Kidney (tissue), 14 donors: ENCODE measurements around the gene CLEC4F. TPM values are rescaled to one million over a fixed set of nuclear protein-coding genes. Genes with fewer than 3 reads are reported as not detected.

Experiments used
- DNase-seq, 5 donors: peaks; one replicate each; pipeline ENCODE4 v3.0.0-alpha.2; 2013 to 2020
- FAIRE-seq: peaks from 2 replicates; lab custom pipeline; 2012; peaks lifted over from hg19 to GRCh38; lab: Jason Lieb, UNC
- H3K27ac ChIP-seq, 2 donors: one replicate each; pipeline ENCODE4 v1.7.0; 2013; ENCODE audit warnings: low read depth in 2 of 2, low read length in 2 of 2, inconsistent platforms in 1 of 2
- H3K27me3 ChIP-seq: one replicate; pipeline ENCODE4 v1.7.1; 2013; ENCODE audit warnings: low read length, inconsistent platforms; ENCODE audit not compliant: control insufficient read depth, insufficient read depth
- H3K36me3 ChIP-seq, 3 donors: one replicate each; pipeline versions ENCODE4 v1.7.0 to v1.7.1; 2013; ENCODE audit warnings: low read length in 3 of 3, control low read depth in 1 of 3, inconsistent platforms in 1 of 3; ENCODE audit not compliant: insufficient read depth in 3 of 3, control insufficient read depth in 2 of 3
- H3K4me1 ChIP-seq, 3 donors: one replicate each; pipeline versions ENCODE4 v1.7.0 to v1.7.1; 2013; ENCODE audit warnings: low read length in 3 of 3, inconsistent platforms in 1 of 3, low read depth in 1 of 3; ENCODE audit not compliant: control insufficient read depth in 2 of 3, insufficient read depth in 2 of 3
- H3K4me3 ChIP-seq, 3 donors: one replicate each; pipeline versions ENCODE4 v1.7.0 to v1.8.1; 2013; ENCODE audit warnings: low read length in 3 of 3, control low read depth in 1 of 3, inconsistent platforms in 1 of 3
- H3K9ac ChIP-seq, 3 donors: one replicate each; pipeline versions ENCODE4 v1.7.0 to v1.7.1; 2013; ENCODE audit warnings: low read length in 3 of 3, control low read depth in 1 of 3, inconsistent platforms in 1 of 3
- H3K9me3 ChIP-seq, 3 donors: one replicate each; pipeline versions ENCODE4 v1.7.0 to v1.7.1; 2013; ENCODE audit warnings: low read length in 3 of 3, control low read depth in 1 of 3, inconsistent platforms in 1 of 3; ENCODE audit not compliant: control insufficient read depth in 2 of 3, insufficient read depth in 1 of 3
- intact Hi-C: fragments of 100-400 bp; cut with DNase I; formaldehyde crosslinking; loops from one replicate; pipeline ENCODE4 v1.11.1; 2022
- polyA plus RNA-seq: library from polyadenylated mRNA; stranded (reverse); fragments of 350-450 nt; fragmentation: Illumina TruSeq; extraction: RNeasy Lipid Tissue Mini Kit (QIAGEN cat#74804); gene quantifications from one replicate; pipeline ENCODE4 v1.2.3, GENCODE V29; 2014; ENCODE audit warnings: low read depth, low replicate concordance; ENCODE audit not compliant: insufficient read depth
- total RNA-seq: library from RNA; stranded (reverse); fragmentation: NEBNext Ultra II Directional; extraction: Animal tissue kit (Norgen Biotek cat#: 25700); gene quantifications from one replicate; pipeline ENCODE4 v1.2.1, GENCODE V29; 2021
- TF ChIP-seq, protein P1 (sequence below): IDR thresholded peaks from 3 replicates; pipeline ENCODE4 v1.5.1; 2012; ENCODE audit warnings: mild to moderate bottlenecking, moderate library complexity, borderline replicate concordance; ENCODE audit not compliant: insufficient read depth; ENCODE audit errors: extremely low read depth
- donor health status: control.
- donor health status: control.
- donor health status: control.
- donor health status: control.
- donor health status: control.
- donor health status: DM: yes; HTN: yes; CAD: no.
- donor health status: Normal renal cell carcinoma (clear cell type).

Gene CLEC4F
- total and polyA plus RNA-seq, 2 donors from 2014 or later, result 0.72 TPM; not detected in 1

DNA sequence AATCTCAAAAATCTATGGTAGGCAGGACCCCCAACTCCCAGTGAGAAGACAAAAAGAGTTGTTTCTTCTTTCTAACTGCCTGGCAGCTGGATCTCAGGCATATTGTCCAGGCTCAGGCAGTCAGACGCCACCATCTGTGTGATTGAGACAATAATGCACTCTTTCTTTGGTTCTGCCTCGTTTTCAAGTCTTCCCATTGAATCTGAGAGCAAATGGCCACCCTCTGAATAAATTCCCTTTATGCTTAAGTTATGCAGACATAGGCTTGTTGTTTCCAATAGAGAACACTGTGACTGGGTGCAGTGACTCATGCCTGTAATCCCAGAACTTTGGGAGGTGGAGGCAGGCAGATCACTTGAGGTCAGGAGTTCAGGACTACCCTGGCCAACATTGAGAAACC is 30.5 kb upstream of the CLEC4F start:
- FAIRE-seq, result no peak
- DNase-seq, result peak in 1 of 5 donors; percentile 3
- H3K36me3 ChIP-seq, result no peaks in the 10 kb centered on the region
- H3K9me3 ChIP-seq, result no peaks in the 10 kb centered on the region
- no peak overlapping the region for H3K4me3 ChIP-seq
- H3K27ac ChIP-seq, result no peak overlapping the region
- H3K27me3 ChIP-seq, result no peaks in the 10 kb centered on the region
- no peak overlapping the region for H3K9ac ChIP-seq
- TF ChIP-seq, protein P1, sequence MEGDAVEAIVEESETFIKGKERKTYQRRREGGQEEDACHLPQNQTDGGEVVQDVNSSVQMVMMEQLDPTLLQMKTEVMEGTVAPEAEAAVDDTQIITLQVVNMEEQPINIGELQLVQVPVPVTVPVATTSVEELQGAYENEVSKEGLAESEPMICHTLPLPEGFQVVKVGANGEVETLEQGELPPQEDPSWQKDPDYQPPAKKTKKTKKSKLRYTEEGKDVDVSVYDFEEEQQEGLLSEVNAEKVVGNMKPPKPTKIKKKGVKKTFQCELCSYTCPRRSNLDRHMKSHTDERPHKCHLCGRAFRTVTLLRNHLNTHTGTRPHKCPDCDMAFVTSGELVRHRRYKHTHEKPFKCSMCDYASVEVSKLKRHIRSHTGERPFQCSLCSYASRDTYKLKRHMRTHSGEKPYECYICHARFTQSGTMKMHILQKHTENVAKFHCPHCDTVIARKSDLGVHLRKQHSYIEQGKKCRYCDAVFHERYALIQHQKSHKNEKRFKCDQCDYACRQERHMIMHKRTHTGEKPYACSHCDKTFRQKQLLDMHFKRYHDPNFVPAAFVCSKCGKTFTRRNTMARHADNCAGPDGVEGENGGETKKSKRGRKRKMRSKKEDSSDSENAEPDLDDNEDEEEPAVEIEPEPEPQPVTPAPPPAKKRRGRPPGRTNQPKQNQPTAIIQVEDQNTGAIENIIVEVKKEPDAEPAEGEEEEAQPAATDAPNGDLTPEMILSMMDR, result no peak
- intact Hi-C loops, result no loop called here
- H3K4me1 ChIP-seq, result no peaks in the 10 kb centered on the region

DNA sequence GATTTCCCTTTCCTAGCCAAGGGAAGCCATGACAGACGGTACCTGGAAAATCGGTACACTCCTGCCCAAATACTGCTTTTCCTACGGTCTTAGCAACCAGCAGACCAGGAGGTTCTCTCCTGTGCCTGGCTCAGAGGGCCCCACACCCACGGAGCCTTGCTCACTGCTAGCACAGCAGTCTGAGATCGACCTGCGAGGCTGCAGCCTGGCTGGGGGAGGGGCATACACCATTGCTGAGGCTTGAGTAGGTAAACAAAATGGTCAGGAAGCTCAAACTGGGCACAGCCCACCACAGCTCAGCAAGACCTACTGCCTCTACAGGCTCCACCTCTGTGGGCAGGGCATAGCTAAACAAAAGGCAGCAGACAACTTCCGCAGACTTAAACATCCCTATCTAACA is 22.0 kb upstream of the CLEC4F start:
- no peaks in the 10 kb centered on the region for H3K4me1 ChIP-seq
- no peak overlapping the region for H3K27ac ChIP-seq
- TF ChIP-seq, protein P1, result no peak
- FAIRE-seq (no peak), DNase-seq (peak in 1 of 5 donors; percentile 45)
- intact Hi-C loops, result no loop called here
- no peaks in the 10 kb centered on the region for H3K36me3 ChIP-seq
- no peak overlapping the region for H3K9ac ChIP-seq
- H3K9me3 ChIP-seq, result no peaks in the 10 kb centered on the region
- no peaks in the 10 kb centered on the region for H3K27me3 ChIP-seq
- H3K4me3 ChIP-seq, result no peak overlapping the region

DNA sequence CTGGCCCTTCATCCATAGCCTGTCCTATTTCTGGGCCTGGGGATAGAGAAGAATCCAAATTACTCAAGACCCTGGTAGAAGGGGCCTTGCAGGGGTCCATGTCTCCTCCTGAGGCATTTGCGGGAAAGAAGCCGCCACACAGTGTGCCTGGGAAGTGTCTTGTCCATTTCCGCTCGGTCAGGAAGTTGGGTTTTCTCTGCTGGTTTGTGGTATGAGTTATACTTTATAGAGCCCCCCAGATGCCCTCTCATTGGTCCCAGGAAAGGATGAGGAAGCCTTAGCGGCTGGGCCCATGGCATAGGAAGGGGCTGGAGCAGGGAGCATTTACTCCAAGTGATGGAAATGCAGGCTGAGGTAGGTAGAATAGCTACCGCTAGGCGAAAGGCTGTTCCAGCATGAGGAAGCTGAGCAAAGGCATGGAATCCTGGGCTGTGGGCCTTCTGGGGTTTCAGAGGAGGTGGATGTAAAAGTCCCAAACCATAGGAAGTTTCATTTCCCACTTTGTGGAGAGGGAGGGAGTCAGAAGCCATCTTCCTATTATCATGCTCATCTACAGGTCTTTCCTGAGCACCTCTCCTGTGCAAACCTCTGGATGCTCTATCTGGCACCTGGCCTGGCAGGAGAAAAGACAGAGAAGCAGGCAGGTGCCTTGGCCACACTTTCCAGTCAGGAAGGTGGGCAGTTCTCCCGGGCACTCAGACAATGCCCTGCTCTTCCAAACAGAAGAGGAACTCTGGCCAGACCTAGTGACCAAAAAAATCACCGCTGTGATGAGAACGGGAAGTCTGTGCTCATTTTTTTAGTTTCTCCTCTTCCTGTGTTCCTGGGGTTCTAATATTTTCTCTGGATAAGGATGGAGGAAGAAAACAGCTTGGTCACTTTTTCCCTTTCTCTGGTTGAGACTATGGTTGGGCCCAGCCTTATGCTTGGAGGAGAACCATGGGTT is 17.9 kb upstream of the CLEC4F start:
- no peak for FAIRE-seq
- Histone ChIP-seq H3K9ac (no peak overlapping the region), H3K9me3 (no peaks in the 10 kb centered on the region), H3K27ac (no peak overlapping the region), H3K27me3 (no peaks in the 10 kb centered on the region), H3K4me3 (no peak overlapping the region), H3K36me3 (no peaks in the 10 kb centered on the region), H3K4me1 (no peaks in the 10 kb centered on the region)
- DNase-seq, result peak in 1 of 5 donors; percentile 28
- intact Hi-C loops, result no loop called here
- TF ChIP-seq, protein P1, result no peak
